SK-N-MC (cell line): ENCODE measurements around the gene EFNA3.

Experiments
- EZH2 ChIP-seq: fragments of 200-600 bp; sonication (generic); IDR thresholded peaks from one replicate; pipeline ENCODE4 v1.6.1; 2017; ENCODE audit warnings: antibody characterized with exemption
- FOXP2 ChIP-seq: optimal IDR thresholded peaks from 2 replicates; pipeline ENCODE3; 2011; ENCODE audit warnings: mild to moderate bottlenecking, moderate library complexity; ENCODE audit not compliant: insufficient read depth; ENCODE audit errors: extremely low read length, control extremely low read depth
- POLR2AphosphoS5 ChIP-seq: IDR thresholded peaks from 2 replicates; pipeline ENCODE4 v1.6.1; 2012; ENCODE audit warnings: mild to moderate bottlenecking, low read depth, low read length, borderline replicate concordance

- TF ChIP-seq POLR2AphosphoS5 (no peak), EZH2 (no peak), FOXP2 (no peak)
These were observed 56.3 kb downstream of the EFNA3 start for GRCh38 chr1:155134880-155135414.
